HS-27A (cell line): ENCODE measurements around the gene DLL3.
"Not testable (repeated sequence)": the region's sequence is repeated elsewhere in the genome, so short reads cannot be mapped to it uniquely, and the experiment has no call there.

Experiments
- DNase-seq: peaks from one replicate; pipeline ENCODE4 v3.0.0-alpha.2; 2012; ENCODE audit warnings: low read depth, missing footprints

Gene DLL3

DNA sequence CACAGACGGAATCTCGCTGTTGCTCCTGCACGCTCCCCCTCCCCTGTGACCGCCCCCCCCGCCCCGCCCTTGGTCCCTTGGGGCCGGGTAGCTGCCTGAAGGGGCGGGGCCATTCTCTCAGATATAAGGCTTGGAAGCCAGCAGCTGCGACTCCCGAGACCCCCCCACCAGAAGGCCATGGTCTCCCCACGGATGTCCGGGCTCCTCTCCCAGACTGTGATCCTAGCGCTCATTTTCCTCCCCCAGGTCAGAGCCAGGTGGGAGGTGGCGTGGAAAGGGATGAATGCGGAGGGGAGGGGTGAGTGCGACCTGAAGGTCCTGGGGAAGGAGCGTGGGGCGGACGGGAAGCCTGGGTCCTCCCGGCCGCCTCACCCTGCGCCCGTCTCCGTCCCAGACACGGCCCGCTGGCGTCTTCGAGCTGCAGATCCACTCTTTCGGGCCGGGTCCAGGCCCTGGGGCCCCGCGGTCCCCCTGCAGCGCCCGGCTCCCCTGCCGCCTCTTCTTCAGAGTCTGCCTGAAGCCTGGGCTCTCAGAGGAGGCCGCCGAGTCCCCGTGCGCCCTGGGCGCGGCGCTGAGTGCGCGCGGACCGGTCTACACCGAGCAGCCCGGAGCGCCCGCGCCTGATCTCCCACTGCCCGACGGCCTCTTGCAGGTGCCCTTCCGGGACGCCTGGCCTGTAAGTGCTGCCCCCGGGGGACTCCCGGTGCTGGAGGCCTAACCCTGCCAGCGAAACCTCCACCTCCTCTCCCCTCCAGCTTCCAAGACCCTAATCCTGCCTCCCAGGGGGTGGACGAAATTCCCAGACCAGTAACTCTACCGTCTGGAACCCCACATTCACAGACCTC is at the start of gene DLL3:
DLL3 (plus strand) TSS at position 150 of the 845 bp plus-strand sequence; CDS start at position 178, 28 bp downstream.
- DNase-seq: no peak

- no peak for DNase-seq
These were observed 49.5 kb upstream of the DLL3 start for GRCh38 chr19:39449116-39449797.

DNA sequence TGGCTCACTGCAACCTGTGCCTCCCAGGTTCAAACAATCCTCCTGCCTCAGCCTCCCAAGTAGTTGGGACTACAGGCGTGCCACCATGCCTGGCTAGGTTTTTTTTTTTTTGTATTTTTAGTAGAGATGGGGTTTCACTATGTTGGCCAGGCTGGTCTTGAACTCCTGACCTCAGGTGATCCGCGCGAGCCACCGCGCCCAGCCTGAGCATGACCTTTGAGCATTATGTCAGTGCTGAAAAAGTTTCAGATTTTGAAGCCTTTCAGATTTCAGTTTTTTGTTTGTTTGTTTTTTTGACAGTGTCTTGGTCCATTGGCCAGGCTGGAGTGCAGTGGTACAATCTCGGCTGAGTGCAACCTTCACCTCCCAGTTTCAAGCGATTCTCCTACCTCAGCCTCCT is 47.5 kb upstream of the DLL3 start:
- DNase-seq: not testable (repeated sequence)

DNA sequence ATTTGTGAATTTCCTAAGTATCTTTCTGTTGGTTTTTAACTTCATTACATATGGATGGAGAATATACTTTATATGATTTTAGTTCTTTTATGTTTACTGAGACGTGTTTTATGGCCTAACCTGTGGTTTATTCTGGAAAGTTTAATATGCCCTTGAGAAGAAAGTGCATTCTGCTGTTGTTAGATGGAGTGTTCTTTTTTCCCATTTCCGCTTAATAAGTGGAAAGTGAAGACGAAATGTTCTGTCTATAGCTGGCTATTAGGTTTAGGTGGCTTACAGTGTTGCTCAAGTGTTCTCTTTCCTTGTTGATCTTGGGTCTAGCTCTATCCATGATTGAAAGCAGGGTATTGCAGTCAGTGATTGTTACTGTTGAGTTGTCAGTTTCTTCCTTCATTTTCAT is 35.3 kb upstream of the DLL3 start:
- DNase-seq: no peak

DNA sequence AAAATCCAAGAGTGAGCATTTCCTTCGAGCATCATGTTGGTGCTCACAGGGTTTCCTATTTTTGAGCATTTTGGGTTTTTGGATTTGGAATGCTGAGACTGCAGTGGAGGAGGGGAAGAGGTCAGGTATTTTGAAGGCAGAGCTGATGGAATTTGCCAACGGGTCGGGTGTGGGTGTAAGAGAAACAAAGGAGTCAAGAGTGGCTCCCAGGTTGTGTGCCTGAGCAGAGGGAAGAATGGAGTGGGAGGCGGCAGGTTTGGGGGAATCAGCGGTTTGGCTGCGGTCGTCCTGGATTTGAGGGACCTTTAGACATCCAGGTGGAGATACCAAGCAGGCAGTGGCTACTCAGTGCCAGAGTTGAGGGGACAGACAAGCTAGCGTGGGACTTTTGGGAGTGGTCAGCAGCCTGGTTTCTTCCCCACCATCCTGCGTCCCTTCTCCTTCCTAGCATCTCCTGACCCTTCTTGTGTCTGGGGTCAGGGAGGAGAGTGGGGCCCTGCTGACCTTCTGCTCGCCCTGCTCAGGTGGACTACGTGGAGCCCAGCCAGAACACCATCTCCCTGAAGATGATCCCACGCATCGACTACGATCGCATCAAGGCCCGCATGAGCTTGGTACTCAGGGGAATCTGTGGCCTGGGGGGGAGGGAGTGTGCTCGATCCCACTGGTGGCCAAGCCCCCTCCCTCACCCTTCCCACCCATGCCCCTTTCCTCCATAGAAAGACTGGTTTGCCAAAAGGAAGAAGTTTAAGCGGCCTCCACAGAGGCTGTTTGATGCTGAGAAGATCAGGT is 32.6 kb upstream of the DLL3 start:
- DNase-seq: no peak

DNA sequence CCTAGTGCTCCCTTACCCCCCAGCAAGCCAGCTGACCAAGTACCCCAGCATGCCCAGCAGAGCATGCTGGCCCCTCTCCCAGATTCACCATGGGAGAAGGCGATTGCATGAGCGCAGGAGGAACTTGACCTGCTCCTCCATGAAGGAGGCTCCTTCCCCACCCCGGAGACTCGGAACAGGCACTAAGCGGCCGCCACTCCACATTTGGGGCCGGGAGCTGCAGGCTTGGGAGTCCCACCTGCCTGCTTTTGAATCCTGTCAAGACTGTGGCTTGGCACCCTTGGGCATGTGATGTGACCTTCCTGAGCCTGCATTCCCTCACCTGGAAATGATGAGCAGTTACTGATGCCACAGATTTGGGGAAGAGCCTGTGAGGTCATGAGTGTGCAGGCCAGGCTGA is 30.8 kb upstream of the DLL3 start:
- DNase-seq: no peak

DNA sequence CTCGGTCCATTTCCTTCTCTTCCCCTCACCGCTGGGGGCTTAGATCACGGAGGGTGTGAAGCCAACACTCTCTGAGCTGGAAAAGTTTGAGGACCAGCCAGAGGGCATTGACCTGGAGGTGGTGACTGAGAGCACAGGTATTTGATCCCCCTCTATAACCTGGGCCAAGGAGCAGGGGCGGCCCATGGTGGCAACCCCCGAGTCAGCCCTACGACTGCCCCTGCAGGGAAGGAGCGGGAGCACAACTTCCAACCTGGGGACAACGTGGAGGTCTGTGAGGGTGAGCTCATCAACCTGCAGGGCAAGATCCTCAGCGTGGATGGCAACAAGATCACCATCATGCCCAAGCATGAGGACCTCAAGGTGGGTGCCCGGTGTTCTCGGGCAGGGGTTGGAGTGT is 29.7 kb upstream of the DLL3 start:
- DNase-seq: no peak

- DNase-seq: no peak
These were observed 29.2 kb upstream of the DLL3 start for GRCh38 chr19:39469567-39469966.

DNA sequence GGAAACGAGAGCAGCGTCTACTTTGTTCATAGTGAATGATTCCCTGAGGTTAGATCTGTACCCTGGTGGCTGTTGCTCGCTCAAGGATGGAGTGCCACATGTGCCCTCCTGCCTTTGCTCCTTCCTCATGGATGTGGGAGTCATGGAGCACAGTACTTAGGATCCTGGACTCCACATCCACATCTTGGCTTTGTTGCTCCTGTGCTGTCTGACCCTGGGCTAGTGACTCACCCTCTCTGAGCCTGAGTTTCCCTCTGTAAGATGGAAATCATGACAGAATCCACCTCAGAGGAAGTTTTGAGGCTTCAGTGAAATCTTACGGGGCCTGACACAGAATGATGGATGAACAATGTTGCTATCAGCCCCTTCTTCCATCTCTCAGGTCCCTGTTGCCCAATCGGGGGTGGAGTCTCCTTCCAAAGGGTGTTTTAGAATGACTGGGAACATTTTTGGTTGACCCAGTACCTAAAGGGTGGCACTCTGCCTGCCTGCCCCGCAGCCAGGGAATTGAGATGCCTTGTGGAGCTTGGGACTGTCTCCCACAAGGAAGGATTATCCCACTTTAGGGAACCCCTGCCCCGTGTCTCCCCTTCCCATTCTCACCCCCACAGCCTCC is 27.9 kb upstream of the DLL3 start:
- no peak for DNase-seq

DNA sequence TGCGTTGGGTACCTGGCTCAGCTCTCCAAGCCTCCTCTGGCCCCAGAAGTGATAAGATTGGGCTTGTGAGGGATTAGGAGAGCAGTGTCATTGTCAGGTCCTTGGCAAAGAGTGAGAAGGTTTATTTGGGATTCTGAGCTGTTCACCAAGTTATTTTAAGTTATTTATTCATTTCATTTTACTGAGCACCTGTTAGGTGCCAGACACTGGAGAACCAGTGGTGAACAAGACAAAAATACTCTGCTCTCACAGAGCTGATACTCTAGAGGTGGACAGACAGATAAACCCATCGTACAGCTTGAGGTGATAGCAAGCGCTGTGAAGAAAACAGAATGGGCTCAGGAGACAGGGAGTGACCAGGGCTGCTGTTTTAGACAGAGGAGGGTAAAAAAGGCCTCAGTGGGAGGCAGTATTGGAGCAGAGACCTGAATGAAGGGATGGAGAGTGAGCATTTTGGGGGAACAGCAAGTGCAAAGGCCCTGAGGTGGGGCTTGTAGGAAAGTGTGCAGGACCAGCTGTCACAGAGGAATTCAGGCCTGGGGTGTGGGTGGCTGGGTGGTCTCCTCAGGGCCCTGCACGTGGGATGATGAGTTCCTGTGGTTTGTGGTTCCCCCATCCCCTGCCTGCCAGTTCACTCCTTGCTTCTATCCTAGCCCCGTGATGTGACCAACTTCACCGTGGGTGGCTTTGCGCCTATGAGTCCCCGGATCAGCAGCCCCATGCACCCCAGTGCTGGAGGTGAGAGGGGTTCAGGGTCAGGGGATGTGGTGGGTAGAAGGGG is 26.8 kb upstream of the DLL3 start:
- no peak for DNase-seq

GRCh38 chr19:39472746-39473442 is 25.9 kb upstream of the DLL3 start:
- no peak for DNase-seq

DNA sequence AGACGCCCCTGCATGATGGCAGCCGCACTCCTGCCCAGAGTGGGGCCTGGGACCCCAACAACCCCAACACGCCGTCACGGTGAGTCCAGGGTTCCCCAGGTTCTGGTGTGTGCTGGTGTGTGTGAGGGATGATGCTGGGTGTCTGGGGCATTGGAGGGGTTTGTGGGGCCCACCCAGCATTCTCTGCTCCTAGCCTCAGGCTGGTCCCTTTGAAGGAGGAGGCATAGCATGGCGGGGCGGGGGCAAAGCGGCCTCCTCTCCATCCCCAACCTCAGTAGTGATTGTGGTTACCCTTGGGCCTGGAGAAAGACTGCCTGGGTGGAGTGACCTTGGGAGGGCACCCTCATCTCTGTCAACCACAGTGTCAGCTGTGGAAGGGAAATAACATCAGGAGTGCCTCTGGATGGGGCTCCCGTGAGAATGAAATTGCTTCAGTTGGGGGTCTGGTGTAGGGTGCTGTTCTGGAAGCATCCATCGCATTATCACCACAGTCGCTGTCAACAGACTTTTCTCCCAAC is 25.2 kb upstream of the DLL3 start:
- DNase-seq: no peak

- DNase-seq: no peak
These were observed 24.6 kb upstream of the DLL3 start for GRCh38 chr19:39474139-39474620.

DNA sequence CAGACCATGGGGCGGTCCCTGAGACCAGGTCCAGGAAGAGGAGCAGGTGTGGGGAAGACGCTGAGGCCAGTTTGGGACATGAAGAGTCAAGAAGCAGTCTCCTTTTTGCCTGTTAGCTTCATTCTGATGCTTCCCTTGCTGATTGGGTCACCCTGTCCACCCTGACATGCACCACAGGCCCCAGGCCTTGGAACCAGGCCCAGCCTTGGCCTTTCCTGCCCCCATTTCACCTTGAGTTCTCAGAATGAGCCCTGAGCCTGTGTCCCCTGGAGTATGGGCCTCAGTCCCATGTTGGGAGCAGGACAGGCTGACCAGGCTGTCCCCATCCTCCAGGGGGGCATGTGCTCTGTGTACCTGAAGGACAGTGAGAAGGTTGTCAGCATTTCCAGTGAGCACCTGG is 23.0 kb upstream of the DLL3 start:
- DNase-seq: no peak

DNA sequence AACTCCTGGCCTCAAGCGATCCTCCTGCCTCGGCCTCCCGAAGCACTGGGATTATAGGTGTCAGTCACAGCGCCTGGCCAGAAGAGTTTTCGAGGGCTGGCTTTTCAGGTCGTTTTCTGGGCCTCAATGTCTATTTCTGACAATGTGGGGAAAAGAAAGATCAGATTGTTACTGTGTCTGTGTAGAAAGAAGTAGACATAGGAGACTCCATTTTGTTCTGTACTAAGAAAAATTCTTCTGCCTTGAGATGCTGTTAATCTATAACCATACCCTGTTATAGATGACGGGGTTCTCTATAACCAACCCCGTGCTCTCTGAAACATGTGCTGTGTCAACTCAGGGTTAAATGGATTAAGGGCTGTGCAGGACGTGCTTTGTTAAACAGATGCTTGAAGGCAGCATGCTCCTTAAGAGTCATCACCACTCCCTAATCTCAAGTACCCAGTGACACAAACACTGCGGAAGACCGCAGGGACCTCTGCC is 19.4 kb upstream of the DLL3 start:
- not testable (repeated sequence) for DNase-seq

- DNase-seq: no peak
These were observed 18.8 kb upstream of the DLL3 start for GRCh38 chr19:39479916-39480315.

DNA sequence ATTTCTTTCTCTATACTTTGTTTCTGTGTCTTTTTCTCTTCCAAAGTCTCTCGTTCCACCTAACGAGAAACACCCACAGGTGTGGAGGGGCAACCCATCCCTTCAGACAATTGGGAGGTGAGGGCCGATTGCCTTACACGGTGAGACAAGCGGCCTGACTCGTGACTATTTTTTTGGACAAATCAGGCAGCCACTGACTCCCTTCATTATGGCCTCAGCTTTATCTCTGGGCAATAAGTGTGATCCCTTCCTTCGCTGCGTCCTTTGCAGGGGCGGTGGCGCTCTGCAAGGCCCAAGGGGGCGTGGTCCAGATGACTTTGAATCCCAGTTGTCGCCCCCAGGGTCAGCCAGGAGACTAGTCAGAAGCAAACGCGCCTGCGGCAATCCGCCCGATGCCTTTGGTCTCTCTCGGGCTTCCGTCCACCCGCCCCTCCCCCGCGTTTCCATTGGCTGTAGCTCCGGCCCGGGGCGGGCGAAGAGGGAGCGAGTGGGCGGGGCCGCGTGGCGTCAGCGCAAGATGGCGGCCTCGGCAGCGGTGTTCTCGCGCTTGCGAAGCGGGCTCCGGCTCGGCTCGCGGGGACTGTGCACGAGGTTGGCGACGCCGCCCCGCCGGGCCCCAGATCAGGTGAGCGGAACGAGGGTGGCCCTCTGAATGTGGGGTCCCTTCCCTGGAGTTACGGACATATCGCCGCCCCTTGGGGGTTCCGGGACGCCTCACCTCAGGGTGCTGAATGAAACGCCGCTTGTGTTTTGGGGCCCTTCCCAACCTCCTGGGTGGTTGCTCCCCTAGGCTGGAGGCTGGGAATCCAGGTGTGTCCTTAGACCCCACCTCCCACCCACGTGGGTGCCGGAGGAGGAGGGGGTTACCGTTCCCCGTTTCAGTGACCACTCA is 18.2 kb upstream of the DLL3 start, which contains the start of gene TIMM50:
TIMM50 (plus strand) TSS at position 502 of the 892 bp plus-strand sequence; CDS start at position 518, 16 bp downstream.
- peak; percentile 91 for DNase-seq

- DNase-seq: no peak
These were observed 17.6 kb upstream of the DLL3 start for GRCh38 chr19:39481229-39481545.

DNA sequence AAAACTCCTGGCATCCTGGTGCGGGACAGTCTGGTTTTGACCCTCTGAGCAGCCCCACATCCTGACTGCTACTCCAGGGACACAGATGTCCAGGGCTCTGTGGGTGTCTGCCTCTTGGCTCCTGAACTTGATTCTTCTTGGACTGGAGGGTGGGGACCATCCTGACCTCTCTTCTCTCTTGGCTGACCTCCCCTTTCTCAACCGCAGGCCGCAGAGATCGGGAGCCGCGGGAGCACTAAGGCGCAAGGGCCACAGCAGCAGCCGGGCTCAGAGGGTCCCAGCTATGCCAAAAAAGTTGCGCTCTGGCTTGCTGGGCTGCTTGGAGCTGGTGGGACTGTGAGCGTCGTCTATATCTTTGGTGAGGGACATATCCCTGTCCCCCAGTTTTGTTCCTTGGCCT is 17.1 kb upstream of the DLL3 start:
- DNase-seq: no peak
